Lower leg skin (tissue), 4 donors: ENCODE data around the gene STARD13. TPM values are rescaled to one million over a fixed set of nuclear protein-coding genes. Genes with fewer than 3 reads are reported as not detected.

Source experiments
- DNase-seq, 2 donors: peaks; one replicate each; pipeline ENCODE4 v3.0.0-alpha.2; 2019; ENCODE audit warnings: low spot score in 2 of 2
- H3K4me3 ChIP-seq: fragments of 200-600 bp; sonication (generic); 2 replicates; pipeline ENCODE4 v1.5.1; 2017; ENCODE audit warnings: mild to moderate bottlenecking, low read depth; ENCODE audit not compliant: poor library complexity, severe bottlenecking
- CTCF ChIP-seq, 3 donors: fragments of 450-650 bp; IDR thresholded peaks; one replicate each; pipeline ENCODE4 v1.5.1; 2016; ENCODE audit warnings: antibody characterized with exemption in 3 of 3, mild to moderate bottlenecking in 3 of 3, moderate library complexity in 2 of 3
- POLR2A ChIP-seq, 2 donors: fragments of 450-650 bp; IDR thresholded peaks; one replicate each; pipeline ENCODE4 v1.6.1; 2016 to 2017; ENCODE audit warnings: antibody characterized with exemption in 2 of 2, mild to moderate bottlenecking in 1 of 2, moderate library complexity in 1 of 2
- WGBS, 2 donors: methylation state at CpG; one replicate each; pipeline ENCODE4 v1.1.5; 2018; 5-methylcytosine and 5-hydroxymethylcytosine counted together
- intact Hi-C: fragments of 100-400 bp; cut with DNase I; formaldehyde crosslinking; loops from one replicate; pipeline ENCODE4 v1.15.0; 2023; ENCODE audit warnings: low total_unique reads
- total RNA-seq, 4 donors: library from RNA; depleted of rRNA; stranded (reverse); fragments of >200 nt; gene quantifications; one replicate each; pipeline ENCODE4 v1.1.0, GENCODE V29; 2016

The STARD13 gene
- total RNA-seq, 4 donors from 2014 or later, result 15.7 to 22.5 (median 19.6) TPM

GRCh38 chr13:33105387-33106005, 180.1 kb downstream of the STARD13 start:
- WGBS, 2 donors, result 74 to 80% methylated on average over 9 of the region's 9 CpGs
- no peak overlapping the region for H3K4me3 ChIP-seq
- TF ChIP-seq CTCF (IDR thresholded peaks at IDR 0.05), result no peak
- TF ChIP-seq POLR2A (IDR thresholded peaks at IDR 0.05), result no peak
- DNase-seq, result no peak
- intact Hi-C loops, result no loop called here

GRCh38 chr13:33103457-33103856, 182.1 kb downstream of the STARD13 start:
- no peak for DNase-seq
- intact Hi-C loops, result no loop called here
- TF ChIP-seq CTCF (IDR thresholded peaks at IDR 0.05) (no peak), POLR2A (IDR thresholded peaks at IDR 0.05) (no peak)
- H3K4me3 ChIP-seq, result no peak overlapping the region
- 89 to 91% methylated on average over 4 of the region's 4 CpGs for WGBS, 2 donors

- intact Hi-C loops, result no loop called here
- H3K4me3 ChIP-seq, result no peak overlapping the region
- 91% methylated on average over 2 of the region's 2 CpGs for WGBS, 2 donors
- no peak for TF ChIP-seq CTCF (IDR thresholded peaks at IDR 0.05)
- TF ChIP-seq POLR2A (IDR thresholded peaks at IDR 0.05), result no peak
- no peak for DNase-seq
Observed at GRCh38 chr13:33101835-33102234, 183.7 kb downstream of the STARD13 start.

- DNase-seq, result no peak
- TF ChIP-seq POLR2A (IDR thresholded peaks at IDR 0.05) (no peak), CTCF (IDR thresholded peaks at IDR 0.05) (no peak)
Observed at GRCh38 chr13:33100886-33101285, 184.7 kb downstream of the STARD13 start.

GRCh38 chr13:33099860-33100259, 185.7 kb downstream of the STARD13 start:
- no peak overlapping the region for H3K4me3 ChIP-seq
- TF ChIP-seq CTCF (IDR thresholded peaks at IDR 0.05) (no peak), POLR2A (IDR thresholded peaks at IDR 0.05) (no peak)
- no peak for DNase-seq
- intact Hi-C loops, result no loop called here
- WGBS, 2 donors, result 63 to 73% methylated on average over 3 of the region's 3 CpGs

More at GRCh38 chr13:33100886-33101285, 184.7 kb downstream of the STARD13 start:
- H3K4me3 ChIP-seq, result no peak overlapping the region
- intact Hi-C loops, result no loop called here
- 82 to 84% methylated on average over 3 of the region's 3 CpGs for WGBS, 2 donors
